Right ventricle myocardium superior (tissue), 1 donor: ENCODE data around the gene SPEM1. TPM values are rescaled to one million over a fixed set of nuclear protein-coding genes. Genes with fewer than 3 reads are reported as not detected.
A peak's percentile ranks its signal among the peaks of the same experiment; 100 is the strongest.

Experiments
- ATAC-seq: fragments of 200-7000 bp; cut with Tn5 transposase; one replicate; pipeline ENCODE4 v1.9.1; 2020; ENCODE audit warnings: mild to moderate bottlenecking; ENCODE audit not compliant: poor library complexity
- DNase-seq: peaks from one replicate; pipeline ENCODE4 v3.0.0-alpha.2; 2020
- intact Hi-C: fragments of 100-400 bp; cut with DNase I; formaldehyde crosslinking; loops from one replicate; pipeline ENCODE4 v1.11.2; 2022
- long read RNA-seq: library from polyadenylated mRNA; unstranded; transcript quantifications from one replicate; pipeline ENCODE4 v2.0.0, GENCODE V29; 2021
- total RNA-seq: library from RNA; stranded (reverse); fragmentation: NEBNext Ultra II Directional; extraction: Animal tissue kit (Norgen Biotek cat#: 25700); gene quantifications from one replicate; pipeline ENCODE4 v1.2.1, GENCODE V29; 2021
- donor health status: DM: no; HTN: yes; CAD: no; lungs with severe emphysema.

The SPEM1 gene, protein sequence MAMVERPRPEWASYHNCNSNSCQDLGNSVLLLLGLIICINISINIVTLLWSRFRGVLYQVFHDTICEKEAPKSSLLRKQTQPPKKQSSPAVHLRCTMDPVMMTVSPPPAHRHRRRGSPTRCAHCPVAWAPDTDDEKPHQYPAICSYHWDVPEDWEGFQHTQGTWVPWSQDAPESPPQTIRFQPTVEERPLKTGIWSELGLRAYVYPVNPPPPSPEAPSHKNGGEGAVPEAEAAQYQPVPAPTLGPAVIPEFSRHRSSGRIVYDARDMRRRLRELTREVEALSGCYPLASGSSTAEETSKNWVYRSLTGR
- not detected for total RNA-seq
- long read RNA-seq = 0 reads

GRCh38 chr17:7419819-7420610 is at the start of gene SPEM1:
TSS of gene SPEM1 (plus strand) at chr17:7420324. CDS start at chr17:7420385, 61 bp downstream.
- DNase-seq (no peak), ATAC-seq (no peak)
- intact Hi-C loops = no loop called here

- DNase-seq = no peak
- ATAC-seq = no peak
- intact Hi-C loops = no loop called here
These were observed 49.3 kb upstream of the SPEM1 start for GRCh38 chr17:7370853-7371252.

GRCh38 chr17:7374353-7374752 is 45.8 kb upstream of the SPEM1 start:
- ATAC-seq = no peak
- intact Hi-C loops = no loop called here
- no peak for DNase-seq

GRCh38 chr17:7379134-7379533 is 41.0 kb upstream of the SPEM1 start:
- intact Hi-C loops = no loop called here
- ATAC-seq = no peak
- DNase-seq = no peak

DNA sequence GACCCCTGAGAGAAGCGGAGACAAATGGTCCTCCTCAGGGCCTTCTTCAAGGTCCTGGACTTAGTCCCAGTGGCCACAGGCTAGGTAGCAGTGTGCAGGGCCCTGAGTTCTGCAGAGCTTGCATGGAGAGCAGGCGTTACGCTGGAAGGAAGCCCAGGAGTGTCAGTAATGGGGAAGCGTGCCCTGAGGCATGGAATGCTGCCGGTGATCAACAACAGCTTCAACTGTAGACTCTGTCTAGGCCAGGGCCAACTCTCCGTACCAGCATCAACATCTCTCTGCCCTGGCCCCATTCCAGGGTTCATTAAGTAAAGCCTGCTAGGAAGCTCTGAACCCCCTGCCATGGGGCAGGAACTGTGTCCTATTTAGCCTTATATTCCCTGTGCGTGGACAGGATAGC is 39.8 kb upstream of the SPEM1 start:
- intact Hi-C loops = no loop called here
- ATAC-seq (peak; percentile 86), DNase-seq (peak; percentile 77)

GRCh38 chr17:7380855-7381683 is 39.1 kb upstream of the SPEM1 start, which contains the start of gene TNK1:
TSS of gene TNK1 (plus strand) at chr17:7381089. CDS start at chr17:7382927, 1,838 bp downstream.
- intact Hi-C loops = no loop called here
- DNase-seq (peak; percentile 69), ATAC-seq (peak; percentile 83)

DNA sequence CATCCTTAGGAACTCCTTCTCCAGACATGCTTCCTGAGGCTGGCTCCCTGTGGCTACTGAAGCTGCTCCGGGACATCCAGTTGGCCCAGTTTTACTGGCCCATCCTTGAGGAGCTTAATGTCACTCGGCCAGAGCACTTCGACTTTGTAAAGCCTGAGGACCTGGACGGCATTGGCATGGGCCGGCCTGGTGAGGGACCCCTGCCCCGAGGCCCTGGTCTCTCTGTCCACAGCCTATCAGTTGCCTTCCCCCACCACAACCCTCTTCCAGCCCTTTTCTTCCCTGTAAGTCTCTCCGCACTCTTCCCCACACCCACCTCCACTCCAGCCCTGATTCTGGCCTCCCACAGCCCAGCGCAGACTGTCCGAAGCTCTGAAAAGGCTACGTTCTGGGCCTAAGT is 37.2 kb upstream of the SPEM1 start:
- no peak for DNase-seq
- intact Hi-C loops = no loop called here
- no peak for ATAC-seq

GRCh38 chr17:7383371-7383741 is 36.8 kb upstream of the SPEM1 start:
- intact Hi-C loops = no loop called here
- DNase-seq (no peak), ATAC-seq (no peak)

DNA sequence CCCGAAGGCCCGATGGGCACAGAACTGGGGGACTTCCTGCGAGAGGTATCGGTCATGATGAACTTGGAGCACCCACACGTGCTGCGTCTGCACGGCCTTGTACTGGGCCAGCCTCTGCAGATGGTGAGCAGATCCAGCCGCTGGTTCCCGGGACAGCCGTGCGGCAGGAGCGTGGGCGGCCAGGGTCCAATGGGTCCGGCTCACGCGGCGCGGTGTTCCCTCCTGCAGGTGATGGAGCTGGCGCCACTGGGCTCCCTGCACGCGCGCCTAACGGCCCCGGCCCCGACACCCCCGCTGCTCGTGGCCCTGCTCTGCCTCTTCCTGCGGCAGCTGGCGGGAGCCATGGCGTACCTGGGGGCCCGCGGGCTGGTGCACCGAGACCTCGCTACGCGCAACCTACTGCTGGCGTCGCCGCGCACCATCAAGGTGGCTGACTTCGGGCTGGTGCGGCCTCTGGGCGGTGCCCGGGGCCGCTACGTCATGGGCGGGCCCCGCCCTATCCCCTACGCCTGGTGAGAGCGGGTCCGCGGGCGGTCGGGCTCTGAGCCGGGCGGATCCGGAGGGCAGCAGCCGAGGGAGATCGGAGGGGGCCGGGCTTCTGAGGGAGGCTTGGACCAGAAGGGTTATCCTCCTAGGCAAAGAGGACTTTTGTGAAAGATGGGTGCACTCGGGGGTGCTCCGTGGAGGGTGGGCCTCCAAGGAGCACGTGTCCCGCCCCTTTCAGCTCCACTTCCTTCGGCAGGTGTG is 36.2 kb upstream of the SPEM1 start:
- DNase-seq = peak; percentile 66
- intact Hi-C loops = no loop called here
- ATAC-seq = peak; percentile 34

- DNase-seq = no peak
- intact Hi-C loops = no loop called here
- no peak for ATAC-seq
These were observed 35.5 kb upstream of the SPEM1 start for GRCh38 chr17:7384489-7385081.

GRCh38 chr17:7388856-7389255 is 31.3 kb upstream of the SPEM1 start:
- intact Hi-C loops = no loop called here
- no peak for DNase-seq
- no peak for ATAC-seq

- ATAC-seq (no peak), DNase-seq (no peak)
- intact Hi-C loops = loop anchor here (5.0 kb wide), 1 partner anchor 33 kb away; the partner anchor contains the start of gene TMEM95
These were observed 29.9 kb upstream of the SPEM1 start for GRCh38 chr17:7389924-7390910.

DNA sequence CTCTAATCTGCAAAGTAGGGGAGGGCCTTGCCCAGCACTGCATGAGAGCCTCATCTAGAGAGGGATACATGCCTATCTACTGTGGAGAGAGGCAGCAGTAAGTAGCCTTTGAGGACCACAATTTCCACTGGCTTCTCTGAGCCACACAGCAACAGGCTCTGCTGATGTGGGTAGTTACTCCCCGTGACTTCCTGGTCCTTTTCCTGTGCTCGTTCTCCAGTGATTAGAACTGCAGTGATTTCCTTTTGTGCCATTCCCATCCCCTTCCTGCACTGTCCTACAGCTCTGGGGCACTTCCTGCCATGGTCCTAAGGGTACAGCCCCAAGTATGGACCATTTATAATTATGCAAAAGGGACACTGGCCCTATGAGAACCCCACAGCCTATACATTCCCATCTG is 28.8 kb upstream of the SPEM1 start:
- DNase-seq = no peak
- intact Hi-C loops = loop anchor here (5.0 kb wide), 1 partner anchor 34 kb away; the partner anchor contains the start of gene TMEM95

GRCh38 chr17:7392696-7393612 is 27.2 kb upstream of the SPEM1 start:
- intact Hi-C loops = loop anchor here (5.0 kb wide), 1 partner anchor 36 kb away; the partner anchor contains the start of gene TMEM95
- ATAC-seq = no peak
- no peak for DNase-seq

More for the DNA sequence above, 28.8 kb upstream of the SPEM1 start:
- no peak for ATAC-seq

GRCh38 chr17:7393613-7394451 is 26.3 kb upstream of the SPEM1 start:
- intact Hi-C loops = loop anchor here (5.0 kb wide), 1 partner anchor 37 kb away; the partner anchor contains the start of gene TMEM95
- DNase-seq = no peak
- ATAC-seq = peak; percentile 20
